Ammon's horn (tissue), 1 donor: ENCODE data around the gene CSAD.
"Not testable (repeated sequence)": the region's sequence is repeated elsewhere in the genome, so short reads cannot be mapped to it uniquely, and the experiment has no call there.

Experiments used
- DNase-seq: peaks from one replicate; pipeline ENCODE4 v3.0.0-alpha.2; 2016; ENCODE audit warnings: low spot score

Gene CSAD

DNA sequence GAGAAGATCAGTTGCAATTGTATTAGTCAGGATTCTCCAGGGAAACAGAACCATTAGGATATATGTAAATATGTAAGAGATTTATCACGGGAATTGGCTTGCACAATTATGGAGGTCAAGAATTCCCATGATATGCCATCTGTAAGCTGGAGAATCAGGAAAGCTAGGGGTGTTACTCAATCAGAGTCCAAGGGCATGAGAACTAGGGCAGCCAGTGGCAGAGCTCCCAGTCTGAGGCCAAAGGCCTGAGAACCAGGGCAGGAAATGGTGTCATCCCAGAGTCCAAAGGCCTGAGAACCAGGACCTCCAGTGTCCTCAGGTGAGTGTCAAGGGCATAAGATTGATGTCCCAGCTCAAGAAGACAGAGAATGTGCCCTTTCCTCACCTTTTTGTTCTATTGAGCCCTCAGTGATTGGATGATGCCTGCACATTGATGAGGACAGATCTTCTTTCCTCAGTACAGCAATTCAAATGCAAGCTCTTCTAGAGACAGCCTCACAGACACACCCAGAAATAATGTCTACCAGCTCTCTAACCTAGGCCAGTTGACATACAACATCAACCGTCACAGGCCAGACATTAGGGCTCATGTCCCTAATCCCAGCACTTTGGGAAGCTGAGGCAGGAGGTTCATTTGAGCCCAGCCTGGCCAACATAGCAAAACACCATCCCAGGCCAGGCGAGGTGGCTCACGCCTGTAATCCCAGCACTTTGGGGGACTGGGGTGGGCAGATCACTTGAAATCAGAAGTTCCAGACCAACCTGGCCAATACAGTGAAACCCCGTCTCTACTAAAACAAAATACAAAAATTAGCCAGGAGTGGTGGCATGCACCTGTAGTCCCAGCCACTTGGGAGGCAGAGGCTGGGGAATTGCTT lies 35.1 kb downstream of the CSAD start:
- DNase-seq, result no peak

DNA sequence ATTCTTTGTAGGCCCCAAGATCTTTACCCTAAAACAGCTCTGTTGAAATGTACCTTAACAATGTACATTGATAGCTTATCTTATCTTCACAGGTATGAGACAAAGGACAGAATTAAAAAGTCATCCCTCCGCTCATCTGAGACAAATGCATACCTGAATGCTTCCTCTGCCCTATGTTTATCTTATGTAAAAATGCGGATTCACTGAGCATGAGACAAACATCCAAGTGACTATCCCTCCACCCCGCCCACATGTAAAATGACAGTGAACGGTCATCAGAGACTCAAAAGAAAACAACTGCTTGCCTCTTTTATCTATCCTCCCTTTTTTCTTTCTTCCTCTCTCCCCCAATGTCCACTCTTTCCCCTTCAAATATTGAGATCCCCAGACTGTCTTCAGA lies 37.4 kb downstream of the CSAD start:
- DNase-seq, result no peak

DNA sequence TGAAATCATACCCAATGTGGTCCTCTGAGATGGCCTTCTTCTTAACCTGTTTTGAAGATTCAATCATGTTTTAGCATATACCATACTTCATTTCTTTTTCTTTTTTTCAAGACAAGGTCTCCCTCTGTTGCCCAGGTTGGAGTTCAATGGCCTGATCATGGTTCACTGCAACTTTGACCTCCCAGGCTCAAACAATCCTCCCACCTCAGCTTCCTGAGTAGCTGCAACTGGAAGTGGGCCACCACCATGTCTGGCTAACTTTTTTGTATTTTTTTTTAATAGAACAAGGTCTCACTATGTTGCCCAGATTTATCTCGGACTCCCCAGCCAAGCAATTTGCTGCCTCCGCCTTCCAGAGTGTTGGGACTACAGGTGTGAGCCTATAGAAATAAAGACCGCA lies 47.0 kb downstream of the CSAD start:
- DNase-seq, result no peak

DNA sequence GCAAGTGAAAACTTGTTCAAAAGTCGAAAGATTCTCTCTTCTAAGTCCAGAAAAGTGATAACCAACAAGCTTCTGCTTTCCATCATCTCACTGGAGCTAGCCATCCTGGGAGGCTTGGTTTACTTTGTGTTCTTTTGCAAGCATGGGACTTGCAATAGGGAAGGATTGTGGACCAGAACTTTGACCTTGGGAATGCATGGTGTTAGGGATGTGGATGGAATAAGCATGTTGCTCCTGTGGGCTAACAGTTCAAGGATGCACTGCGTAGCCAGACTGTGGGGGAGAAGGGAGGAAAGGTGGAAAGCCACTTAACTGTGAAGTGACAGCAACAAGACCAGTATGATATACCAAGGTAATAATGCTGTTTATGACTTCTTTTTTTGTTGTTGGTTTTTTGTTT lies 48.9 kb downstream of the CSAD start:
- DNase-seq, result no peak

DNA sequence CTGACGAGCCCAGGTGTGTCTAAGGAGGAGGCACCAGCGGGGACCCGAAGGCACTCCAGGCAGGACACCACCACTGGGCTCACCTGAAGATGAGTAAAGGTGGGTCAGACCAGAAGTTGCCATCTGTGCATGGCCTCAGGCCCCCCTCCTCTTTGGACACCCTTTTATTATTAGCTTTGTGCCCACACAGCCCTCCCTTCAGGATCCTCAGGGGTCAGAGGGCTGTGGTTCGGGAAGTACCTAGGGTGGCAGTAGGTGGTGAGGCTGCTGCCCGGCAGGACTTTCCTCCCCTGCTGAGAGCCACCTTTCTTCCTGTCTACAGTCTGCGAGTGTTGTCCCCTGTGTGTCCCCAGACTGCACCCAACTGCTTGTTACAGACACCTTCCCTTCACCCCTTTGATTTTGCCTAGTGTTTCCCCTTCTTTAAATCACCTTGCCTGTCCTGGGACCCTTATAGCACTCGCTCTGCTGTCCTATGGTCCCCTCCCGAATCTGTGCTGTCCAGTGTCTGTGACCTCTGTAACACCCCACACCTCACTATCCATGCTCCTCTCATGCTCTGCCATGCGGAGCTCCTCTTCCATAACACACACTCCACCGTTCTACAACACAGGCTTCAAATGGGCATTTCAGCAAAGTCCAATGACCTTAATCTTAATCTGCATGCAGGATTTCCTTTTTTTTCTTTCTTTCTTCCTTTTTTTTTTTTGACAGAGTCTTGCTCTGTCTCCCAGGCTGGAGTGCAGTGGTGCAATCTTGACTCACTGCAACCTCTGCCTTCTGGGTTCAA lies 51.8 kb downstream of the CSAD start:
- no peak for DNase-seq

DNA sequence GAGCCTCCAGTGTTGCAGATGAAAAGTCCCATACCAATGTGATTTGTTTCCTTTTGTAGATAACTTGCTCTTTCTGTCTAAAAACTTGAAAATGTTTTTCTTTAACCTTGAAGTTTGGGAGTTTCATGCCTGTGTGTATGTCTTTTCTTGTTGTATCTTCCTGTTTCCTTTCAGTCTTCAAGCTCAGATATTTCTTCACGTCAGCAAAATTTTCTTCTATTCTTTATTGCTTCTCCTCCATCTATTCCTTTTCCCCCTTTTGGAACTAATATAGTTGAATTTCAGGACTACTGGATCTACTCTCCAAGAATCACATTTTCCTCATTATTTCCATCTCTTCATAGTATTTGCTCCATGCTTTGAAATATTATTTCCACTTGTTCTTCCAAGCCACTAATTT lies 53.6 kb downstream of the CSAD start:
- DNase-seq, result no peak

DNA sequence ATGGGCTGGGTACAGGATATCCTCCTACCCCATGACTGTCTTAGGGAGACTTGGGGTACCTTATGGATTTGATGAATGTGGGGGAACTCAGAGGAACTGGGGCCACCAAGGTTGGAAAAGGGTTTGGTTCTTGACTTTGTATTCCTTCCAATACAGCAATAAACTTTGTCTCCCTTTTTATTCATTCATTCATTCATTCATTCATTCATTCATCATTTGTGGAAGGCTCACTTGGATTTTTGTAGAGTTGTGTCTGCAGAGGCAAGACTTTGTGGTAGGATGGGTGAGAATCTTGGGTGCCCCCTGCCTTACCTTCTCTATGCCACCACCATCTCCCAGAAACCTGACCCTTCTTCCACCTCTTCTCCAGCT lies 56.4 kb downstream of the CSAD start:
- DNase-seq, result no peak

DNA sequence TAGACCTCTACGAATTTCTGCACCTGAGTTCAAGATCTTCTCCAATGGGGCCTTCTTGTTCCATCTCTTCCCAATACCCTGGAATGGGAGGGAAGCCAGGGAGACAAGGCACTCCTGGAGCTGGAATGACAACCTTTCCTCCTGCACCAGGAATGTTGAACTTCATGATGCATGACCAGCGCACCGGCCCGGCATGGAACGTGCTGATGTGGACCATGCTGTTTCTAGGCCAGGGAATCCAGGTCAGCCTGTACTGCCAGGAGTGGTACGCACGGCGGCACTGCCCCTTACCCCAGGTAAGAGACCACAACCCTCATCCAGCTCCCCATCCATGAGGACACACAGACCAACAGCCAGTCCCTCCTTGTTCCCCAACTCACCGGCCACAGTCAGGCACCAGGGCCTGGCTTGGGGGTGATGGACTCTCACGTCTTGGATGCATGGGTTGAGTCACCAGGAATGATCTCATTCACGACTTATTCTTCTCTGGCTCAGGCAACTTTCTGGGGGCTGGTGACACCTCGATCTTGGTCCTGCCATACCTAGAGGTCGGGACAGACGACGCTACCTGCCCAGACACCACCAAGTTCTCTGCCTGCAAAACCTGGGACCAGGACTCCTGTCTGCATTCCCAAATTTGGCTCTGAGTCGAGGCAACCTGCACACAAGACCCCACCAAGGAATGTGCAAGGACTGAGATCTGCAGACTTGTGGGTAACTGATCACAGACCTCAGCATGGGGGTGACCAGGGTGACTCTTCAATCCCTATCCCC lies 57.0 kb downstream of the CSAD start:
- no peak for DNase-seq

DNA sequence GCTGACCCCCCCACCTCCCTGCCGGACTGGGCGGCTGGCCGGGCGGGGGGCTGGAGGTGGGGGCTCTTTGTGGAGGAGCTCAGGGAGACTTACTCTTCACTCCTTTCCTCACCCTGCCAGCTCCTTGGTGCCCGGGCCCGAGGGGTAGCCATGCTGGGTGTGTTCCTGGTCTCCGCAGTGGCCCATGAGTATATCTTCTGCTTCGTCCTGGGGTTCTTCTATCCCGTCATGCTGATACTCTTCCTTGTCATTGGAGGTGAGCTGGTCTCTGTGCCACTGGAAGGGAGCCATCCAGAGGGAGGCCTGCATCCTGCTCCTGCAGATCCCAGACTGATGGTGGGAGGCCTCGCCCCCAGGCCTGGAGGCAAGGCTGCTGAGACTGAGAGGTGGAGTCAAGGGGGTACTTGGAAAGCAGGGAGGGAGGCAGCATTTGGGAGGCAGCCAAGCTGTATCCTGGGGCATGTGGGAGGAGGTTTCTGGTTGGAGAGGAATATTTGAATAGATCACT lies 57.7 kb downstream of the CSAD start:
- DNase-seq, result no peak

DNA sequence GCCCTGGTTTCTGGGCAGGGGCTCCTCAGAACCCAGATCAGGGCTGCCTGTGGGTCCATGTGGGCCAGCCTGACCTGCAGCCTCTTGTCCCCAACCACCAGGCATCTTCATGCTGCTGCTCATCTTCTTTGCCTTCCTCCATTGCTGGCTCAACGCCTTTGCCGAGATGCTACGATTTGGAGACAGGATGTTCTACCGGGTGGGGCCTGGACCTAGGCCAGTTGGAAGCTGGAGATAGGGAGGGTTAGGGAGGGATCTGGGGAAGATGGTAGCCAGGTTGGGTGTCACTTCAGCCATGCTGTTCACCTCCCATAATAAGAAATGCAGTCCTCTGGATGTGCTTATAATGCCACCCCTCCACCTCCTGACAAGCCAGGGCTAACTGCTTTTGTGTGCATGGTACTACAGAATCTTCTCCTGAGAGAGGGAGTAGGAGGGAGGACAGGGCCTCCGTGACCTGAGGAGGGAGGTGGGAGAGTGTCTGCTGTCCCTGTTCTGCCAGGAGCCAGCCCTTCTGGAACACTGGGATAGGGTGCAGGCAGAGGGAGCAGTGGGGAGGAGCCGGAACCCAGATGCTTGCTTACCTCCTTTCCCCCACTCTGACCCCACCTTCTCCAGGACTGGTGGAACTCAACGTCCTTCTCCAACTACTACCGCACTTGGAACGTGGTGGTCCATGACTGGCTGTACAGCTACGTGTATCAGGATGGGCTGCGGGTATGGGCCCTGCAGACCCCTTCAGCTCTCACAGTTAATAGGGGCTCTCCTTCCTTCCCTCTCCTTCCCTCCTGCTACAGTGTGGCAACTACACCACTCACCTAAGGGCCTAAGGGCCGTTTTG lies 59.8 kb downstream of the CSAD start:
- no peak for DNase-seq

DNA sequence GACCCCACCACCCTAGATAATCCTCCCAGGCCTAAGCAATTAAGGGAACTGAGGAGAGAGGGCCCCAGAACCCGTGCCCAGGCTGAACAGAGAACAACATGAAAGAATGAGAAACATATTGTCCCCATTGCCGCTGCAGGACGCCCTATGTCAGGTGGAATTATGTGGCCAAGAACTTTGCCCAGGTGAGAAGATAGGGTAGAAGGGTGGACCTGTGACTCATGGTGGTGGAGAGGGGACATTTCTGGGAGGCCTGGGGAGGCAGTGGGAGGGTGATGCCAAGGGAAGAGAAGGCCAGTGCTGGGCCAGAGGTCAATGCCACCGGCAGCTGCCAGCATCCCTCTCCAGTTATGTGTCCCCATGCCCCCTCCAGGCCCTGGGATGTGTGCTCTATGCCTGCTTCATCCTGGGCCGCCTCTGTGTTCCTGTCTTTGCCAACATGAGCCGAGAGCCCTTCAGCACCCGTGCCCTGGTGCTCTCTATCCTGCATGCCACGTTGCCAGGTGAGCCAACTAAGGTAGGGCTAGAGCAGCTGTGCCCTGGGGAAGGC lies 61.9 kb downstream of the CSAD start:
- DNase-seq, result no peak

DNA sequence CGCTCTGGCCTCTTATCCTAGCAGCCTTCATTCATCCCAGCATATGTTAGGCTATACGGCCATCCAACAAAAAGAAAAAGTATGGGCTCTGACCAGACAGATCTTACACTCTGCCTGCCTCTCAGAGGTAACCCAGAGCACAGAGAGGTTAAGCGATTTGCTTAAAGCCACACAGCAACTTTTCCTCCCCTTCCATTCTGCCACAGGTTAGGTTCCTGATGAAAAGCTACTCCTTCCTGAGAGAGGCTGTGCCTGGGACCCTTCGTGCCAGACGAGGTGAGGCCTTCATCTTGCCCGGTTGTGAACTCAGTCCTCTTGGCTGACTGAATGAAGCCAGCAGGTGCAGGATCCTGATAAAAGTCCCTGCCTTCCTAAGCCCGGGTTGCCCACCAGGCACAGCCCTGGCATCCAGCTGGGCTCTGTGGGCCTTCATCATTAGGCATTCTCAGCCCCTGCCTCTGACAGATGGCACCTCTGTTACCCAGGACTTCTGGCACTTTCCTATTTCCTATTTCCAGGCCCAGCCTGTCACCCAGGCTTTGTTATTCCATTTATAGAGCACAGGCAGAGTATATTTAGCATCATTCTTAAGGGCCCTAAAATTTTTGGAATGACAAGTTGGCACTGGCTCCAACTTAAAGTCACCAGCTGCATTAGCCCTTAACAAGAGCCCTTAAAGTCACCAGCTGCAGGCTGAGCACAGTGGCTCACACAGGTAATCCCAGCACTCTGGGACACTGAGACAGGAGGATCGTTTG lies 64.7 kb downstream of the CSAD start:
- DNase-seq, result no peak

DNA sequence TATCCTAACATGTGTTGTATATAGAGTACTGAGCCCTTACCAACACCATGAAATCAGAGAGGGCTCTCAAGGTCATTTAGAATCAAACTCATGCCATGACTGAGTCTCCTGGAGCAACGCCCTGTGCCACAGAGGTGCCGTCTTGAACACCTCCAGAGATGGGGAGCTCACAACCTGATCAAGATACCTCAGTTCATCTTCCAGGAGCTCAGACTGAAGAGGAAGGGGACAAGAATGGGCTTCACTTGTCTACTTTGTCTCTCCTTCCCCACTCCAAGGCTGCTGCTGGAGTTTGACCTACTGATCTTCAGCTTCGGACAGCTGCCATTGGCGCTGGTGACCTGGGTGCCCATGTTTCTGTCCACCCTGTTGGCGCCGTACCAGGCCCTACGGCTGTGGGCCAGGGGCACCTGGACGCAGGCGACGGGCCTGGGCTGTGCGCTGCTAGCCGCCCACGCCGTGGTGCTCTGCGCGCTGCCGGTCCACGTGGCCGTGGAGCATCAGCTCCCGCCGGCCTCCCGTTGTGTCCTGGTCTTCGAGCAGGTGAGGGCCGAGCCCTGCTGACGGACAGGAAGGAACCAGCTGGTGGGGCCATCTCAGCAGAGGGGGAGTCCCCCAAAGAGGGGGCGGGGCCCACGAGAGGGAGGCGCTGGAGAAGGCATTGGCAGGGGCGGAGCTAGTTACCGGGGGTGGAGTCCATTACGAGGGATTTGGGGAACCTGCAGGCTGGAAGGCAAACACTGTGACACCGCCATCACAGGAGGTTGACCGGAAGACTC lies 65.4 kb downstream of the CSAD start:
- DNase-seq, result no peak

DNA sequence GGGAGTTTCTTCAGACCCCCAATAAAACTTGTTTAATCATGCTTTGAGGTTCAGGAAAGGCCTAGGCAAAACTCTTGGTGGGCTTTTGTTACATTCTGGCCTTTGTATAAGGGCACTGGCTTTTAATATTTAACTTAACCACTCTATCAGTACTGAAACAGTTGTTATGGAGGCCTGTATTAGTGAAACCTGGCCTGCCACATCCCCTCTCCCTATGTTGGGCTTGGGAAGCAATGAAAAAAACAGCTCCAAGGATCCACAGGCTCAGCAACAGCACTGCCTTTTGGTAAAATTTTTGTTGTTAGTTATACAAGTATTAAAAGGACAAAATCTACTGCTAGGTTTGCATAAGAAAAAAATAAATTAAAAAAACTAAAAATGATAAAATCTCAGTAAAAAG lies 66.8 kb downstream of the CSAD start:
- DNase-seq, result no peak

DNA sequence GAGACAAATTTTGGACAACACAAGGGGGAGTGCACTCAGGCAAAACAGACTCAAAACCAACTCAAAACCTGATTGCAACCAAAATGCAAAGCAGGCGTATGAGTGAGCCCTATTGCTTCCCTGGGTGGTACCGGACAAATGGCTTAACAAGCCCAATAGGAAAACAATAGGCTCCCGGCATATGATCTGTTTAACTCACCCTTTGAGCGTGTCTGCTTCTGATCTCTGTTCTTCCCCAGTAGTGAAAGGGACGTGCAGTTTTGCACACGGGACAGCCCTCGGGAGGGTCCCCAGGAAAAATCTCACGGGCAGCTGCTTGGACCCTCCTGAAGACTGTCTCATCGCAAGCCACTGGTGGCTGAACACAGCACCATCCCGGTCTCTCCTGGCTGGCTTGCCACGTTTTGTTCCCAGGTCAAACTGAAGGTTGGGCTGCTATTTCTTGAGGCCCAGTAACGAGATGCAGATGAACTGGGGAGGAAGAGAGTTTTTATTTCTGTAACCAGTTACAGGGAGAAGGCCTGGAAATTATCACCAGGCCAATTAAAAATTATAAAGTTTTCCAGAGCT lies 67.5 kb downstream of the CSAD start:
- DNase-seq, result no peak

DNA sequence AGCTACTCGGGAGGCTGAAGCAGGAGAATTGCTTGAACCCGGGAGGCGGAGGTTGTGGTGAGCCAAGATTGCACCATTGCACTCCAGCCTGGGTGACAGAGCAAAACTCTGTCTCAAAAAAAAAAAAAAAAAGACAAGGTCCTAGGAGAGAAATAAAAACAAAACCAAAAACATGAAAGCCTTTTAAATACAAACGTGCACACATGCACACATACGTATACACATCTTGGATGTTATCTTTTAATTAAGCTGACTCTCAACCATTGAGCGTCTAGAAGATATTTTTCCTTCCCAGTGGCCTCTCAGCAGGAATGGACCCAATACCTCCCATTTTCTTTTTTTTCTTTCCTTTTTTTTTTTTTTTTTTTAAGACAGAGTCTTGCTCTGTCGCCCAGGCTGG lies 68.3 kb downstream of the CSAD start:
- not testable (repeated sequence) for DNase-seq
